Measurements from ENCODE around the gene FOXK1. TPM values are rescaled to one million over a fixed set of nuclear protein-coding genes. Genes with fewer than 3 reads are reported as not detected.
A peak's percentile ranks its signal among the peaks of the same experiment; 100 is the strongest.

Gene FOXK1
- total RNA-seq, 2 donors from 2014 or later: 36.9 to 43.4 TPM

GRCh38 chr7:4713183-4713784, 31.2 kb downstream of the FOXK1 start:
- Mint-ChIP-seq H3K4me3 (no peak overlapping the region), H3K36me3 (ENCODE audit: low read depth) (peaks cover 55% of the 10 kb centered on the region), H3K9me3 (peaks cover 4% of the 10 kb centered on the region), H3K4me1 (peaks cover 19% of the 10 kb centered on the region), H3K27me3 (ENCODE audit: insufficient read depth) (peaks cover 31% of the 10 kb centered on the region), H3K27ac (no peak overlapping the region)
- Histone ChIP-seq H3K9me3 (ENCODE audit: control insufficient read depth, low read length) (peaks cover 6% of the 10 kb centered on the region), H3K9ac (ENCODE audit: extremely low read depth, low read length, poor library complexity, severe bottlenecking) (no peak overlapping the region), H3K27ac (ENCODE audit: low read depth, low read length) (no peak overlapping the region), H3K36me3 (ENCODE audit: control insufficient read depth, insufficient read depth, low read length) (peaks cover 3% of the 10 kb centered on the region), H3K4me1 (ENCODE audit: control insufficient read depth, insufficient read depth, low read length) (peaks cover 2% of the 10 kb centered on the region), H3K4me3 (ENCODE audit: low read length) (no peak overlapping the region), H3K27me3 (ENCODE audit: control insufficient read depth, insufficient read depth, low read length, poor library complexity, severe bottlenecking) (no peaks in the 10 kb centered on the region)
- 85 to 89% methylated on average over 23 to 27 of the region's 27 CpGs for WGBS, 2 experiments (ENCODE audit: insufficient coverage in 1 of 2, insufficient read length in 1 of 2)
- DNase-seq: peak; percentile 63
- TF ChIP-seq CTCF (conservative IDR thresholded peaks at IDR 0.05): no peak

GRCh38 chr7:4714161-4714700, 32.1 kb downstream of the FOXK1 start:
- Mint-ChIP-seq H3K36me3 (ENCODE audit: low read depth) (peaks cover 59% of the 10 kb centered on the region), H3K27me3 (ENCODE audit: insufficient read depth) (peaks cover 23% of the 10 kb centered on the region)
- 91 to 95% methylated on average over 9 to 15 of the region's 15 CpGs for WGBS, 2 experiments (ENCODE audit: insufficient coverage in 1 of 2, insufficient read length in 1 of 2)

GRCh38 chr7:4714767-4715409, 32.8 kb downstream of the FOXK1 start:
- no peak for DNase-seq
- Histone ChIP-seq H3K36me3 (ENCODE audit: control insufficient read depth, insufficient read depth, low read length) (peaks cover 3% of the 10 kb centered on the region), H3K4me3 (ENCODE audit: low read length) (no peak overlapping the region), H3K27ac (ENCODE audit: low read depth, low read length) (no peak overlapping the region), H3K9ac (ENCODE audit: extremely low read depth, low read length, poor library complexity, severe bottlenecking) (no peak overlapping the region), H3K9me3 (ENCODE audit: control insufficient read depth, low read length) (peaks cover 6% of the 10 kb centered on the region), H3K4me1 (ENCODE audit: control insufficient read depth, insufficient read depth, low read length) (no peaks in the 10 kb centered on the region), H3K27me3 (ENCODE audit: control insufficient read depth, insufficient read depth, low read length, poor library complexity, severe bottlenecking) (no peaks in the 10 kb centered on the region)
- H3K27ac Mint-ChIP-seq: peak overlapping the region; percentile 7
- 96% methylated on average over 26 of the region's 26 CpGs for WGBS, 2 experiments (ENCODE audit: insufficient coverage in 1 of 2, insufficient read length in 1 of 2)
- H3K9me3 Mint-ChIP-seq: peaks cover 4% of the 10 kb centered on the region
- no peak overlapping the region for H3K4me3 Mint-ChIP-seq
- peaks cover 13% of the 10 kb centered on the region for H3K4me1 Mint-ChIP-seq
- peaks cover 18% of the 10 kb centered on the region for H3K27me3 Mint-ChIP-seq (ENCODE audit: insufficient read depth)
- TF ChIP-seq CTCF (conservative IDR thresholded peaks at IDR 0.05): no peak
- peaks cover 62% of the 10 kb centered on the region for H3K36me3 Mint-ChIP-seq (ENCODE audit: low read depth)

More at GRCh38 chr7:4714161-4714700, 32.1 kb downstream of the FOXK1 start:
- no peak overlapping the region for H3K4me3 ChIP-seq (ENCODE audit: low read length)
- H3K27ac ChIP-seq (ENCODE audit: low read depth, low read length): no peak overlapping the region
- H3K4me3 Mint-ChIP-seq: no peak overlapping the region
- no peak for TF ChIP-seq CTCF (conservative IDR thresholded peaks at IDR 0.05)
- peaks cover 3% of the 10 kb centered on the region for H3K36me3 ChIP-seq (ENCODE audit: control insufficient read depth, insufficient read depth, low read length)
- H3K9ac ChIP-seq (ENCODE audit: extremely low read depth, low read length, poor library complexity, severe bottlenecking): no peak overlapping the region
- no peaks in the 10 kb centered on the region for H3K4me1 ChIP-seq (ENCODE audit: control insufficient read depth, insufficient read depth, low read length)
- DNase-seq: no peak
- H3K9me3 ChIP-seq (ENCODE audit: control insufficient read depth, low read length): peaks cover 6% of the 10 kb centered on the region
- peaks cover 4% of the 10 kb centered on the region for H3K9me3 Mint-ChIP-seq
- H3K27ac Mint-ChIP-seq: no peak overlapping the region
- H3K4me1 Mint-ChIP-seq: peaks cover 14% of the 10 kb centered on the region
- no peaks in the 10 kb centered on the region for H3K27me3 ChIP-seq (ENCODE audit: control insufficient read depth, insufficient read depth, low read length, poor library complexity, severe bottlenecking)

All from endodermal cell (in vitro differentiated cells).